HCT116 (cell line): Measurements from ENCODE around the gene ADCY1. TPM values are rescaled to one million over a fixed set of nuclear protein-coding genes. Genes with fewer than 3 reads are reported as not detected.

Experiments used
- ATAC-seq: fragments of 200-7000 bp; cut with Tn5 transposase; 2 replicates; pipeline ENCODE4 v1.9.1; 2020; ENCODE audit warnings: mild to moderate bottlenecking, moderate library complexity
- BruUV-seq: library from RNA; stranded (reverse); fragments of 400-500 nt; replicated peaks from 2 replicates; lab custom pipeline; 2021; lab: Mats Ljungman, UMichigan
- CTCF ChIA-PET: fragments of 300-600 bp; sonication (Branson Sonifier 250); formaldehyde crosslinking; loops from one replicate; lab custom pipeline; 2021; ENCODE audit warnings: antibody characterized with exemption; lab: Charles Lee
- POLR2A ChIA-PET: fragments of 300-600, 350-600 bp; sonication (Branson Sonifier 250); formaldehyde crosslinking; loops from one replicate; lab custom pipeline; 2021; ENCODE audit warnings: antibody characterized with exemption; lab: Charles Lee
- RAD21 ChIA-PET, 2 experiments: fragments of 300-600 bp; sonication (Branson Sonifier 250); formaldehyde crosslinking; loops; one replicate each; lab custom pipeline; 2023; ENCODE audit warnings: low total read pairs in 2 of 2; ENCODE audit not compliant: uncharacterized antibody in 2 of 2, unreplicated experiment in 2 of 2, low non-redundant PET in 1 of 2; lab: Charles Lee
- DNase-seq: peaks from one replicate; pipeline ENCODE4 v3.0.0-alpha.2; 2010; ENCODE audit warnings: low read depth, low spot score
- H2AFZ ChIP-seq: fragments of 200-600 bp; shearing (Covaris generic), sonication (generic); 2 replicates; pipeline ENCODE4 v1.6.1; 2017; ENCODE audit warnings: low read depth, mixed run types, mixed read lengths, antibody characterized with exemption, low read length; ENCODE audit not compliant: poor library complexity, severe bottlenecking
- H3K27ac ChIP-seq: 2 replicates; pipeline ENCODE4 v1.5.1; 2012; ENCODE audit warnings: low read depth, low read length
- H3K27me3 ChIP-seq: fragments of 200-600 bp; sonication (generic); 2 replicates; pipeline ENCODE4 v1.6.1; 2016; ENCODE audit warnings: mixed run types, low read length, mixed read lengths; ENCODE audit not compliant: insufficient read depth
- H3K36me3 ChIP-seq, 2 experiments: fragments of 200-500 bp in 1 of 2; fragments of 200-600 bp in 1 of 2; sonication (Bioruptor generic) in 1 of 2; sonication (generic) in 1 of 2; 2 replicates each; pipeline versions ENCODE4 v1.5.1 to v1.6.1; 2014 to 2016; ENCODE audit warnings: low read length in 2 of 2, inconsistent platforms in 1 of 2, mixed read lengths in 1 of 2, mixed run types in 1 of 2; ENCODE audit not compliant: insufficient read depth in 2 of 2, control insufficient read depth in 1 of 2
- H3K4me1 ChIP-seq, 2 experiments: fragments of 200-600 bp in 1 of 2; sonication (generic) in 1 of 2; 2 replicates each; pipeline versions ENCODE4 v1.5.1 to v1.6.1; 2012 to 2017; ENCODE audit warnings: low read length in 2 of 2, inconsistent platforms in 1 of 2, mild to moderate bottlenecking in 1 of 2, mixed read lengths in 1 of 2, mixed run types in 1 of 2, moderate library complexity in 1 of 2; ENCODE audit not compliant: insufficient read depth in 2 of 2, control insufficient read depth in 1 of 2
- H3K4me2 ChIP-seq: fragments of 200-600 bp; sonication (generic); 2 replicates; pipeline ENCODE4 v1.6.1; 2017; ENCODE audit warnings: mixed run types, low read length, mixed read lengths
- H3K4me3 ChIP-seq, 2 experiments: fragments of 200-600 bp in 1 of 2; sonication (generic) in 1 of 2; replicated peaks in 1 of 2; 2 replicates each; pipeline ENCODE4 v1.5.1; 2011 to 2016; ENCODE audit warnings: low read length in 2 of 2, control low read depth in 1 of 2, low read depth in 1 of 2, mild to moderate bottlenecking in 1 of 2, mixed read lengths in 1 of 2, mixed run types in 1 of 2
- H3K79me2 ChIP-seq: fragments of 200-600 bp; sonication (generic); 2 replicates; pipeline ENCODE4 v1.6.1; 2017; ENCODE audit warnings: mild to moderate bottlenecking, mixed run types, low read length, moderate library complexity, mixed read lengths; ENCODE audit not compliant: insufficient read depth
- H3K9ac ChIP-seq: fragments of 200-600 bp; sonication (generic); 2 replicates; pipeline ENCODE4 v1.6.1; 2016; ENCODE audit warnings: low read length, mixed read lengths
- H3K9me2 ChIP-seq: fragments of 200-600 bp; sonication (generic), shearing (Covaris generic); 2 replicates; pipeline ENCODE4 v1.6.1; 2017; ENCODE audit warnings: mixed run types, mild to moderate bottlenecking, moderate library complexity; ENCODE audit not compliant: insufficient read depth
- H3K9me3 ChIP-seq, 2 experiments: fragments of 200-500 bp in 1 of 2; fragments of 200-600 bp in 1 of 2; sonication (Bioruptor generic) in 1 of 2; sonication (generic) in 1 of 2; 2 replicates each; pipeline ENCODE4 v1.6.1; 2014 to 2017; ENCODE audit warnings: low read length in 2 of 2, mixed read lengths in 2 of 2, inconsistent platforms in 1 of 2, low read depth in 1 of 2, mild to moderate bottlenecking in 1 of 2, mixed run types in 1 of 2, moderate library complexity in 1 of 2; ENCODE audit not compliant: control insufficient read depth in 1 of 2, insufficient read depth in 1 of 2
- H4K20me1 ChIP-seq: fragments of 200-600 bp; sonication (generic), shearing (Covaris generic); 2 replicates; pipeline ENCODE4 v1.6.1; 2017; ENCODE audit warnings: mixed run types, mild to moderate bottlenecking, moderate library complexity; ENCODE audit not compliant: insufficient read depth
- CBX3 ChIP-seq: IDR thresholded peaks from 2 replicates; pipeline ENCODE4 v1.6.1; 2012; ENCODE audit warnings: low read depth
- EGR1 ChIP-seq: IDR thresholded peaks from 2 replicates; pipeline ENCODE4 v1.6.1; 2012; ENCODE audit warnings: low read depth
- ELF1 ChIP-seq: IDR thresholded peaks from 2 replicates; pipeline ENCODE4 v1.6.1; 2012; ENCODE audit warnings: low read depth, borderline replicate concordance
- EZH2phosphoT487 ChIP-seq: fragments of 200-600 bp; IDR thresholded peaks from 2 replicates; pipeline ENCODE4 v1.6.1; 2018; ENCODE audit warnings: antibody characterized with exemption, borderline replicate concordance
- FOSL1 ChIP-seq: IDR thresholded peaks from 2 replicates; pipeline ENCODE4 v1.6.1; 2012; ENCODE audit warnings: low read depth
- JUND ChIP-seq: IDR thresholded peaks from 2 replicates; pipeline ENCODE4 v1.6.1; 2012
- POLR2A ChIP-seq: IDR thresholded peaks from 2 replicates; pipeline ENCODE4 v1.7.0; 2011; ENCODE audit warnings: borderline replicate concordance; ENCODE audit not compliant: insufficient read depth, insufficient read length; ENCODE audit errors: extremely low read depth
- POLR2AphosphoS5 ChIP-seq: IDR thresholded peaks from 2 replicates; pipeline ENCODE4 v1.6.1; 2011; ENCODE audit warnings: mild to moderate bottlenecking, low read depth, low read length, moderate library complexity
- SIN3A ChIP-seq: IDR thresholded peaks from 2 replicates; pipeline ENCODE4 v1.6.1; 2012; ENCODE audit warnings: low read depth
- SRF ChIP-seq: IDR thresholded peaks from 2 replicates; pipeline ENCODE4 v1.6.1; 2012; ENCODE audit warnings: low read depth
- ZFX ChIP-seq: fragments of 450-650 bp; IDR thresholded peaks from 2 replicates; pipeline ENCODE4 v1.6.1; 2017
- ZNF274 ChIP-seq: fragments of 200-500 bp; sonication (Bioruptor generic); IDR thresholded peaks from 2 replicates; pipeline ENCODE4 v1.6.1; 2014; ENCODE audit warnings: mild to moderate bottlenecking, low read depth, low read length, inconsistent platforms
- intact Hi-C: fragments of 100-400 bp; cut with micrococcal nuclease; formaldehyde crosslinking; loops from 2 replicates; pipeline ENCODE4 v1.10.0; 2022
- total RNA-seq: library from RNA; stranded (reverse); gene quantifications from one replicate; pipeline ENCODE4 v1.2.1, GENCODE V29; 2021; ENCODE audit not compliant: unreplicated experiment
- TF ChIP-seq, protein P1 (sequence below): IDR thresholded peaks from 2 replicates; pipeline ENCODE4 v1.6.1; 2012
- TF ChIP-seq, protein P2 (sequence below): IDR thresholded peaks from 2 replicates; pipeline ENCODE4 v1.6.1; 2012
- TF ChIP-seq, protein P3 (sequence below): IDR thresholded peaks from 2 replicates; pipeline ENCODE4 v1.6.1; 2012; ENCODE audit warnings: low read depth

Gene ADCY1
- total RNA-seq, 1 experiment from 2014 or later, result 0.05 TPM

DNA sequence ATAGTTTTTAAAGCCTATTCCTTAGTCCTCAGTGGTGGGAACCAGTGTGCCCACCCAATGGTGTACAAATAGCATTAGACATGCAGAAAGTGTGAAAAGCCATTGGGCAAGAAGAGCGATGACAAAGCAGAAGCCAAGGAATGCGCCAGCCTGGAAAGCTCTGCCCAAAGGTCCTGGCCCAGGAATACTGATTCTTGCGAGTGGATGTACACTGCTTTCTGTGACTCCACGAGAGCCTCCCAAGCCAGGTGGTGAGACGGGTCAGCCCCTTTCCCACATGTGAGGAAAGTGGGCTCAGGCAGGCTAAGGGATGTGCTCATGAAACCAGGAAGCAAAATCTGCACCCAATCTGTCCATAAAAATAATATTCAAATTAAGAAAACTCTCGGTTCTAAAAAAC, 106.6 kb downstream of the ADCY1 start:
- no peaks in the 10 kb centered on the region for H3K9me3 ChIP-seq
- TF ChIP-seq SRF, result no peak
- H3K27ac ChIP-seq, result no peak overlapping the region
- H4K20me1 ChIP-seq, result no peaks in the 10 kb centered on the region
- H3K4me2 ChIP-seq, result no peak overlapping the region
- no peaks in the 10 kb centered on the region for H3K4me1 ChIP-seq
- intact Hi-C loops, result no loop called here
- BruUV-seq, result no TSS peak
- ChIA-PET RAD21 (no interaction called here), CTCF (no interaction called here), POLR2A (no interaction called here)
- H3K4me3 ChIP-seq, result no peak overlapping the region
- H3K27me3 ChIP-seq, result peaks cover 25% of the 10 kb centered on the region
- no peaks in the 10 kb centered on the region for H3K9me2 ChIP-seq
- ATAC-seq (no peak), DNase-seq (no peak)
- H3K36me3 ChIP-seq, result no peaks in the 10 kb centered on the region
- no peaks in the 10 kb centered on the region for H3K79me2 ChIP-seq
- no peak overlapping the region for H2AFZ ChIP-seq
- H3K9ac ChIP-seq, result no peak overlapping the region

DNA sequence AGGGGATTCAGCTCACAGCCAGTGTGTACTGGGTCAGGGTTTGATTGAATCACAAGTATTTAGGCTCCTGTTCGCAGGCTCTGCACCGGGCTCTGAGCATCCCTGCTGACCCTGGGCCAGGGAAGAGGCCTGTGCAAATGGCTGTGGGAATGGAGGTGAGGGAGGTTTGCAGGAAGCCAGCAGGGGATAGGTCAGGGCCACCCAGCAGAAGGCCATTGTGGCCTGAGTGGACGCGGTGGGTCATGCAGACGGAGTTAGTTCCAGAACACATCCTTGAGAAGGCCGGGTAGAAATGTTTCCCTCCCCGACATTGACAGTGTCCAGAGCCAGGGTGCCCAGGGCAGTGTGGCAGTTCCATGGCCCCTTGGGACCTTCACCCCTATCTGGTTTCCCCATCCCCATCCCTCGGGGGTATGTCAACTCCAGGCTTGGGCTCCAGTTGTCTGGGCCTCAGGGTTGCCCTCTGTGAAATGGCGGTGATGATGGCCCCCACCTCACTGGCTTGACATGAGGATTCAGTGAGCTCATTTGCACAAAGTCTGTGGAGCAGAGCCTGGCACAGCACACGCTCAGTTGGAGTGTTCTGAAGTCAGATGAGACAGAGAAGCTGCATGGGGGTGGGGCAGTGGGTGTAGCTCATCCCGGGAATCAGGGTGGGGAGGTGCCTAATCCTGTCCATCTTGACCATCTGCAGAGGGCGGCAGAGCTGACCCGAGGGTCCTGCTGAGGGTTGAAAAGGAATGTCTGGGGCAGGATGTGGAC, 107.6 kb downstream of the ADCY1 start:
- BruUV-seq, result no TSS peak
- H4K20me1 ChIP-seq, result no peaks in the 10 kb centered on the region
- no peak overlapping the region for H3K9ac ChIP-seq
- no peaks in the 10 kb centered on the region for H3K79me2 ChIP-seq
- no peak overlapping the region for H3K27ac ChIP-seq
- no peak overlapping the region for H3K4me3 ChIP-seq
- intact Hi-C loops, result no loop called here
- no peaks in the 10 kb centered on the region for H3K9me3 ChIP-seq
- TF ChIP-seq SIN3A (no peak), ZFX (no peak), POLR2A (no peak), EZH2phosphoT487 (no peak), FOSL1 (no peak), JUND (no peak), POLR2AphosphoS5 (no peak), ELF1 (no peak), EGR1 (no peak), CBX3 (no peak), ZNF274 (no peak)
- TF ChIP-seq, protein P1, sequence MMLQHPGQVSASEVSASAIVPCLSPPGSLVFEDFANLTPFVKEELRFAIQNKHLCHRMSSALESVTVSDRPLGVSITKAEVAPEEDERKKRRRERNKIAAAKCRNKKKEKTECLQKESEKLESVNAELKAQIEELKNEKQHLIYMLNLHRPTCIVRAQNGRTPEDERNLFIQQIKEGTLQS, result no peak
- TF ChIP-seq, protein P2, sequence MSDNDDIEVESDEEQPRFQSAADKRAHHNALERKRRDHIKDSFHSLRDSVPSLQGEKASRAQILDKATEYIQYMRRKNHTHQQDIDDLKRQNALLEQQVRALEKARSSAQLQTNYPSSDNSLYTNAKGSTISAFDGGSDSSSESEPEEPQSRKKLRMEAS, result no peak
- TF ChIP-seq, protein P3, sequence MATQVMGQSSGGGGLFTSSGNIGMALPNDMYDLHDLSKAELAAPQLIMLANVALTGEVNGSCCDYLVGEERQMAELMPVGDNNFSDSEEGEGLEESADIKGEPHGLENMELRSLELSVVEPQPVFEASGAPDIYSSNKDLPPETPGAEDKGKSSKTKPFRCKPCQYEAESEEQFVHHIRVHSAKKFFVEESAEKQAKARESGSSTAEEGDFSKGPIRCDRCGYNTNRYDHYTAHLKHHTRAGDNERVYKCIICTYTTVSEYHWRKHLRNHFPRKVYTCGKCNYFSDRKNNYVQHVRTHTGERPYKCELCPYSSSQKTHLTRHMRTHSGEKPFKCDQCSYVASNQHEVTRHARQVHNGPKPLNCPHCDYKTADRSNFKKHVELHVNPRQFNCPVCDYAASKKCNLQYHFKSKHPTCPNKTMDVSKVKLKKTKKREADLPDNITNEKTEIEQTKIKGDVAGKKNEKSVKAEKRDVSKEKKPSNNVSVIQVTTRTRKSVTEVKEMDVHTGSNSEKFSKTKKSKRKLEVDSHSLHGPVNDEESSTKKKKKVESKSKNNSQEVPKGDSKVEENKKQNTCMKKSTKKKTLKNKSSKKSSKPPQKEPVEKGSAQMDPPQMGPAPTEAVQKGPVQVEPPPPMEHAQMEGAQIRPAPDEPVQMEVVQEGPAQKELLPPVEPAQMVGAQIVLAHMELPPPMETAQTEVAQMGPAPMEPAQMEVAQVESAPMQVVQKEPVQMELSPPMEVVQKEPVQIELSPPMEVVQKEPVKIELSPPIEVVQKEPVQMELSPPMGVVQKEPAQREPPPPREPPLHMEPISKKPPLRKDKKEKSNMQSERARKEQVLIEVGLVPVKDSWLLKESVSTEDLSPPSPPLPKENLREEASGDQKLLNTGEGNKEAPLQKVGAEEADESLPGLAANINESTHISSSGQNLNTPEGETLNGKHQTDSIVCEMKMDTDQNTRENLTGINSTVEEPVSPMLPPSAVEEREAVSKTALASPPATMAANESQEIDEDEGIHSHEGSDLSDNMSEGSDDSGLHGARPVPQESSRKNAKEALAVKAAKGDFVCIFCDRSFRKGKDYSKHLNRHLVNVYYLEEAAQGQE, result no peak
- ChIA-PET RAD21 (no interaction called here), POLR2A (no interaction called here), CTCF (no interaction called here)
- H2AFZ ChIP-seq, result no peak overlapping the region
- DNase-seq, result no peak
- ATAC-seq, result no peak
- peaks cover 15% of the 10 kb centered on the region; the same call in 1 of the 2 replicates for H3K27me3 ChIP-seq
- no peaks in the 10 kb centered on the region for H3K36me3 ChIP-seq
- H3K4me2 ChIP-seq, result no peak overlapping the region
- H3K4me1 ChIP-seq, result no peaks in the 10 kb centered on the region
- H3K9me2 ChIP-seq, result no peaks in the 10 kb centered on the region
